Bronchial epithelial cell (primary cell): ENCODE data around the gene ZNF333. TPM values are rescaled to one million over a fixed set of nuclear protein-coding genes. Genes with fewer than 3 reads are reported as not detected.

Source experiments
- DNase-seq: peaks from one replicate; pipeline ENCODE4 v3.0.0-alpha.2; 2010; ENCODE audit warnings: low read depth
- FAIRE-seq: peaks from 2 replicates; lab custom pipeline; 2011; peaks lifted over from hg19 to GRCh38; lab: Jason Lieb, UNC
- H3K27me3 ChIP-seq: 2 replicates; pipeline ENCODE4 v1.5.1; 2011; ENCODE audit warnings: low read length; ENCODE audit not compliant: control insufficient read depth, insufficient read depth
- H3K36me3 ChIP-seq: 2 replicates; pipeline ENCODE4 v1.5.1; 2011; ENCODE audit warnings: low read length; ENCODE audit not compliant: control insufficient read depth, insufficient read depth
- H3K4me3 ChIP-seq: 2 replicates; pipeline ENCODE4 v1.5.1; 2011; ENCODE audit warnings: mild to moderate bottlenecking, low read depth, low read length, control low read depth
- CTCF ChIP-seq: IDR thresholded peaks from 2 replicates; pipeline ENCODE4 v1.5.1; 2011; ENCODE audit warnings: mild to moderate bottlenecking, moderate library complexity, low read length, control low read depth, inconsistent platforms; ENCODE audit not compliant: insufficient read depth, severe bottlenecking
- total RNA-seq: library from RNA; depleted of rRNA; stranded (reverse); fragments of >200 nt; gene quantifications from 2 replicates; pipeline ENCODE4 v1.2.1, GENCODE V29; 2014

The ZNF333 gene
- total RNA-seq, 1 donor from 2014 or later = 22.9 TPM

GRCh38 chr19:14700711-14701375 is 11.0 kb downstream of the ZNF333 start:
- DNase-seq (no peak), FAIRE-seq (no peak)
- Histone ChIP-seq H3K4me3 (no peak overlapping the region), H3K27me3 (no peaks in the 10 kb centered on the region), H3K36me3 (peaks cover 19% of the 10 kb centered on the region)
- TF ChIP-seq CTCF = no peak

- H3K4me3 ChIP-seq = no peak overlapping the region
- no peak for FAIRE-seq
- TF ChIP-seq CTCF = no peak
- H3K27me3 ChIP-seq = no peaks in the 10 kb centered on the region
- DNase-seq = no peak
- H3K36me3 ChIP-seq = peaks cover 18% of the 10 kb centered on the region
Observed at GRCh38 chr19:14703833-14704232, 14.0 kb downstream of the ZNF333 start.

GRCh38 chr19:14704450-14704849 is 14.6 kb downstream of the ZNF333 start:
- Histone ChIP-seq H3K27me3 (no peaks in the 10 kb centered on the region), H3K4me3 (no peak overlapping the region), H3K36me3 (peaks cover 18% of the 10 kb centered on the region)
- TF ChIP-seq CTCF = no peak
- DNase-seq (no peak), FAIRE-seq (no peak)

- no peaks in the 10 kb centered on the region for H3K27me3 ChIP-seq
- peaks cover 5% of the 10 kb centered on the region for H3K36me3 ChIP-seq
- no peak for FAIRE-seq
- no peak for TF ChIP-seq CTCF
- H3K4me3 ChIP-seq = no peak overlapping the region
- no peak for DNase-seq
Observed at GRCh38 chr19:14715841-14716240, 26.0 kb downstream of the ZNF333 start.

GRCh38 chr19:14718522-14719116 is 28.8 kb downstream of the ZNF333 start:
- FAIRE-seq = no peak
- no peaks in the 10 kb centered on the region for H3K27me3 ChIP-seq
- H3K36me3 ChIP-seq = peaks cover 5% of the 10 kb centered on the region
- no peak for TF ChIP-seq CTCF
- no peak for DNase-seq
- no peak overlapping the region for H3K4me3 ChIP-seq
